GM23338 (cell line): Measurements from ENCODE around the gene BPTF. TPM values are rescaled to one million over a fixed set of nuclear protein-coding genes. Genes with fewer than 3 reads are reported as not detected.
A peak's percentile ranks its signal among the peaks of the same experiment; 100 is the strongest.
"Not testable (repeated sequence)": the region's sequence is repeated elsewhere in the genome, so short reads cannot be mapped to it uniquely, and the experiment has no call there.

Experiments
- ATAC-seq: fragments of 200-7000 bp; cut with Tn5 transposase; 3 replicates; pipeline ENCODE4 v1.9.1; 2020
- DNase-seq: peaks from one replicate; pipeline ENCODE4 v3.0.0-alpha.2; 2015; ENCODE audit warnings: low spot score
- H2AFZ ChIP-seq: fragments of 200-600 bp; sonication (generic); 2 replicates; pipeline ENCODE4 v1.8.0; 2016; ENCODE audit warnings: antibody characterized with exemption, mild to moderate bottlenecking, moderate library complexity
- H3F3A ChIP-seq: fragments of 200-600 bp; sonication (generic); replicated peaks from 2 replicates; pipeline ENCODE4 v1.8.0; 2017; ENCODE audit warnings: antibody characterized with exemption, mixed run types, low read depth
- H3K27ac ChIP-seq: fragments of 200-600 bp; sonication (generic); 2 replicates; pipeline ENCODE4 v1.6.1; 2016; ENCODE audit warnings: low read depth
- H3K27me3 ChIP-seq: fragments of 200-600 bp; sonication (generic); 2 replicates; pipeline ENCODE4 v1.8.0; 2016; ENCODE audit warnings: mild to moderate bottlenecking, mixed run types, moderate library complexity; ENCODE audit not compliant: insufficient read depth
- H3K36me3 ChIP-seq: fragments of 200-600 bp; sonication (generic); 2 replicates; pipeline ENCODE4 v1.8.0; 2016; ENCODE audit warnings: mild to moderate bottlenecking; ENCODE audit not compliant: insufficient read depth
- H3K4me1 ChIP-seq: fragments of 200-600 bp; sonication (generic); 2 replicates; pipeline ENCODE4 v1.8.0; 2016; ENCODE audit warnings: mild to moderate bottlenecking, moderate library complexity; ENCODE audit not compliant: insufficient read depth
- H3K4me2 ChIP-seq: fragments of 200-600 bp; sonication (generic); 2 replicates; pipeline ENCODE4 v1.7.1; 2017; ENCODE audit warnings: mixed run types
- H3K4me3 ChIP-seq: fragments of 200-600 bp; sonication (generic); 2 replicates; pipeline ENCODE4 v1.6.1; 2016; ENCODE audit warnings: mixed run types
- H3K79me2 ChIP-seq: fragments of 200-600 bp; sonication (generic); replicated peaks from 2 replicates; pipeline ENCODE4 v1.8.0; 2017; ENCODE audit warnings: mild to moderate bottlenecking; ENCODE audit not compliant: insufficient read depth
- H3K9me2 ChIP-seq: fragments of 200-600 bp; sonication (generic); 2 replicates; pipeline ENCODE4 v1.8.0; 2017; ENCODE audit not compliant: insufficient read depth
- H4K20me1 ChIP-seq: fragments of 200-600 bp; sonication (generic); replicated peaks from 2 replicates; pipeline ENCODE4 v1.8.0; 2017; ENCODE audit warnings: mild to moderate bottlenecking; ENCODE audit not compliant: insufficient read depth
- H3K27ac Mint-ChIP-seq: 2 replicates; pipeline ENCODE4 v1.8.0; 2020; ENCODE audit warnings: inconsistent platforms, mild to moderate bottlenecking, moderate library complexity, mixed read lengths
- H3K27me3 Mint-ChIP-seq: 3 replicates; pipeline ENCODE4 v1.8.0; 2022; ENCODE audit warnings: low read depth, mild to moderate bottlenecking, moderate library complexity, mixed read lengths, inconsistent platforms; ENCODE audit not compliant: insufficient read depth, poor library complexity
- H3K36me3 Mint-ChIP-seq: 3 replicates; pipeline ENCODE4 v1.8.0; 2021; ENCODE audit warnings: low read depth, mild to moderate bottlenecking, inconsistent platforms, moderate library complexity, mixed read lengths
- H3K4me1 Mint-ChIP-seq: 3 replicates; pipeline ENCODE4 v1.8.0; 2020; ENCODE audit warnings: mild to moderate bottlenecking, inconsistent platforms, mixed read lengths
- H3K4me3 Mint-ChIP-seq: 3 replicates; pipeline ENCODE4 v1.8.0; 2021; ENCODE audit warnings: moderate library complexity, mild to moderate bottlenecking, inconsistent platforms, mixed read lengths
- H3K9me3 Mint-ChIP-seq: 3 replicates; pipeline ENCODE4 v1.8.0; 2020; ENCODE audit warnings: moderate library complexity, mild to moderate bottlenecking, inconsistent platforms, mixed read lengths
- CREB1 ChIP-seq: fragments of 250-450 bp; sonication (Bioruptor Pico); IDR thresholded peaks from 2 replicates; pipeline ENCODE4 v1.5.0; 2020; ENCODE audit warnings: low read depth, mild to moderate bottlenecking, moderate library complexity
- EZH2phosphoT487 ChIP-seq: fragments of 200-600 bp; sonication (generic); IDR thresholded peaks from one replicate; pipeline ENCODE4 v1.8.1; 2018; ENCODE audit warnings: antibody characterized with exemption; ENCODE audit not compliant: unreplicated experiment
- JUNB ChIP-seq: IDR thresholded peaks from one replicate; pipeline ENCODE4 v1.6.1; 2016; ENCODE audit warnings: antibody characterized with exemption; ENCODE audit not compliant: unreplicated experiment
- NANOG ChIP-seq: IDR thresholded peaks from 2 replicates; pipeline ENCODE4 v1.6.1; 2016; ENCODE audit warnings: antibody characterized with exemption, borderline replicate concordance
- POLR2AphosphoS5 ChIP-seq: IDR thresholded peaks from 2 replicates; pipeline ENCODE4 v1.6.1; 2016; ENCODE audit warnings: antibody characterized with exemption, low read depth
- STAT1 ChIP-seq: IDR thresholded peaks from one replicate; pipeline ENCODE4 v1.6.1; 2016; ENCODE audit warnings: antibody characterized with exemption; ENCODE audit not compliant: unreplicated experiment
- ZNF331 ChIP-seq: fragments of 250-450 bp; sonication (Bioruptor Pico); IDR thresholded peaks from 2 replicates; pipeline ENCODE4 v1.5.0; 2020; ENCODE audit warnings: low read depth, mild to moderate bottlenecking, moderate library complexity
- polyA plus RNA-seq: library from polyadenylated mRNA; unstranded; fragments of >200 nt; fragmentation: Nextera tagmentation; extraction: Ambion mirVana; gene quantifications from 2 replicates; pipeline ENCODE4 v1.2.1, GENCODE V29; 2016
- total RNA-seq: library from RNA; depleted of rRNA; stranded (reverse); fragments of >200 nt; shearing (Covaris generic); gene quantifications from 2 replicates; pipeline ENCODE4 v1.2.3, GENCODE V29; 2014
- TF ChIP-seq, protein P1 (sequence below): IDR thresholded peaks from 2 replicates; pipeline ENCODE4 v1.6.1; 2016; ENCODE audit warnings: antibody characterized with exemption
- TF ChIP-seq, protein P2 (sequence below): fragments of 250-450 bp; sonication (Bioruptor Pico); IDR thresholded peaks from 2 replicates; pipeline ENCODE4 v1.5.0; 2020; ENCODE audit warnings: mild to moderate bottlenecking, moderate library complexity
- TF ChIP-seq, protein P3 (sequence below), 2 experiments: fragments of 200-600 bp in 1 of 2; sonication (generic) in 1 of 2; conservative IDR thresholded peaks; 2 replicates each; pipeline versions ENCODE4 v1.5.1 to v1.6.1; 2016 to 2017; ENCODE audit warnings: antibody characterized with exemption in 2 of 2, low read depth in 2 of 2, mild to moderate bottlenecking in 2 of 2, moderate library complexity in 1 of 2

Gene BPTF
- total and polyA plus RNA-seq, 2 experiments from 2014 or later, result 161 to 179 TPM

DNA sequence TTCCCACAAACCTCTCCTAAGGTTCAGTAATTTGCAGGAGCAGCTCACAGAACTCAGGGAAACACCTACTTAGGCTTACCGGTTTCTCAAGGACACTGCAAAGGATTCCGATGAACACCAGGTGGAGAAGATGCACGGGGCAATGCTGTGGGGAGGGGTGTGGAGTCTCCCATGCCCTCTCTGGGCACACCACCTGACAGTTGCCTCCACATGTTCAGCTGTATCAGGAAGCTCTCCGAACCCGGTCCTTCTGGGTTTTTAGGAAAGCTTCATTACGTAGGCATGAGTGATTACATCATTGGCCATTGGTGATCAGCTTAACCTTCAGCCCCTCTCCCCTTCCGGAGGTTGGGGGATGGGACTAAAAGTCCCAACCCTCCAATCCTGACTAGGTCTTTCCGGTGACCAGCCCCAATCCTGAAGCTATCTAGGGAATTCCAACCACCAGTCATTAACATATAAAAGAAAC is 149.3 kb downstream of the BPTF start:
- H3K27me3 Mint-ChIP-seq, result peaks cover 16% of the 10 kb centered on the region
- H3K9me3 Mint-ChIP-seq, result no peaks in the 10 kb centered on the region
- ATAC-seq (peak; percentile 97), DNase-seq (peak; percentile 97)
- Histone ChIP-seq H3K4me3 (peak overlapping the region; percentile 52), H4K20me1 (no peaks in the 10 kb centered on the region), H3K79me2 (peaks cover 21% of the 10 kb centered on the region; the same call in 1 of the 2 replicates), H3K36me3 (no peaks in the 10 kb centered on the region), H3F3A (no peaks in the 10 kb centered on the region), H3K9me2 (no peaks in the 10 kb centered on the region), H3K27ac (peak overlapping the region; percentile 92), H3K4me2 (peak overlapping the region; percentile 68), H3K27me3 (no peaks in the 10 kb centered on the region), H3K4me1 (peaks cover 14% of the 10 kb centered on the region), H2AFZ (no peak overlapping the region)
- H3K36me3 Mint-ChIP-seq, result peaks cover 41% of the 10 kb centered on the region
- TF ChIP-seq, protein P1, sequence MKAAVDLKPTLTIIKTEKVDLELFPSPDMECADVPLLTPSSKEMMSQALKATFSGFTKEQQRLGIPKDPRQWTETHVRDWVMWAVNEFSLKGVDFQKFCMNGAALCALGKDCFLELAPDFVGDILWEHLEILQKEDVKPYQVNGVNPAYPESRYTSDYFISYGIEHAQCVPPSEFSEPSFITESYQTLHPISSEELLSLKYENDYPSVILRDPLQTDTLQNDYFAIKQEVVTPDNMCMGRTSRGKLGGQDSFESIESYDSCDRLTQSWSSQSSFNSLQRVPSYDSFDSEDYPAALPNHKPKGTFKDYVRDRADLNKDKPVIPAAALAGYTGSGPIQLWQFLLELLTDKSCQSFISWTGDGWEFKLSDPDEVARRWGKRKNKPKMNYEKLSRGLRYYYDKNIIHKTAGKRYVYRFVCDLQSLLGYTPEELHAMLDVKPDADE, result peak; percentile 45; the same call in 1 of the 2 replicates
- TF ChIP-seq, protein P2, sequence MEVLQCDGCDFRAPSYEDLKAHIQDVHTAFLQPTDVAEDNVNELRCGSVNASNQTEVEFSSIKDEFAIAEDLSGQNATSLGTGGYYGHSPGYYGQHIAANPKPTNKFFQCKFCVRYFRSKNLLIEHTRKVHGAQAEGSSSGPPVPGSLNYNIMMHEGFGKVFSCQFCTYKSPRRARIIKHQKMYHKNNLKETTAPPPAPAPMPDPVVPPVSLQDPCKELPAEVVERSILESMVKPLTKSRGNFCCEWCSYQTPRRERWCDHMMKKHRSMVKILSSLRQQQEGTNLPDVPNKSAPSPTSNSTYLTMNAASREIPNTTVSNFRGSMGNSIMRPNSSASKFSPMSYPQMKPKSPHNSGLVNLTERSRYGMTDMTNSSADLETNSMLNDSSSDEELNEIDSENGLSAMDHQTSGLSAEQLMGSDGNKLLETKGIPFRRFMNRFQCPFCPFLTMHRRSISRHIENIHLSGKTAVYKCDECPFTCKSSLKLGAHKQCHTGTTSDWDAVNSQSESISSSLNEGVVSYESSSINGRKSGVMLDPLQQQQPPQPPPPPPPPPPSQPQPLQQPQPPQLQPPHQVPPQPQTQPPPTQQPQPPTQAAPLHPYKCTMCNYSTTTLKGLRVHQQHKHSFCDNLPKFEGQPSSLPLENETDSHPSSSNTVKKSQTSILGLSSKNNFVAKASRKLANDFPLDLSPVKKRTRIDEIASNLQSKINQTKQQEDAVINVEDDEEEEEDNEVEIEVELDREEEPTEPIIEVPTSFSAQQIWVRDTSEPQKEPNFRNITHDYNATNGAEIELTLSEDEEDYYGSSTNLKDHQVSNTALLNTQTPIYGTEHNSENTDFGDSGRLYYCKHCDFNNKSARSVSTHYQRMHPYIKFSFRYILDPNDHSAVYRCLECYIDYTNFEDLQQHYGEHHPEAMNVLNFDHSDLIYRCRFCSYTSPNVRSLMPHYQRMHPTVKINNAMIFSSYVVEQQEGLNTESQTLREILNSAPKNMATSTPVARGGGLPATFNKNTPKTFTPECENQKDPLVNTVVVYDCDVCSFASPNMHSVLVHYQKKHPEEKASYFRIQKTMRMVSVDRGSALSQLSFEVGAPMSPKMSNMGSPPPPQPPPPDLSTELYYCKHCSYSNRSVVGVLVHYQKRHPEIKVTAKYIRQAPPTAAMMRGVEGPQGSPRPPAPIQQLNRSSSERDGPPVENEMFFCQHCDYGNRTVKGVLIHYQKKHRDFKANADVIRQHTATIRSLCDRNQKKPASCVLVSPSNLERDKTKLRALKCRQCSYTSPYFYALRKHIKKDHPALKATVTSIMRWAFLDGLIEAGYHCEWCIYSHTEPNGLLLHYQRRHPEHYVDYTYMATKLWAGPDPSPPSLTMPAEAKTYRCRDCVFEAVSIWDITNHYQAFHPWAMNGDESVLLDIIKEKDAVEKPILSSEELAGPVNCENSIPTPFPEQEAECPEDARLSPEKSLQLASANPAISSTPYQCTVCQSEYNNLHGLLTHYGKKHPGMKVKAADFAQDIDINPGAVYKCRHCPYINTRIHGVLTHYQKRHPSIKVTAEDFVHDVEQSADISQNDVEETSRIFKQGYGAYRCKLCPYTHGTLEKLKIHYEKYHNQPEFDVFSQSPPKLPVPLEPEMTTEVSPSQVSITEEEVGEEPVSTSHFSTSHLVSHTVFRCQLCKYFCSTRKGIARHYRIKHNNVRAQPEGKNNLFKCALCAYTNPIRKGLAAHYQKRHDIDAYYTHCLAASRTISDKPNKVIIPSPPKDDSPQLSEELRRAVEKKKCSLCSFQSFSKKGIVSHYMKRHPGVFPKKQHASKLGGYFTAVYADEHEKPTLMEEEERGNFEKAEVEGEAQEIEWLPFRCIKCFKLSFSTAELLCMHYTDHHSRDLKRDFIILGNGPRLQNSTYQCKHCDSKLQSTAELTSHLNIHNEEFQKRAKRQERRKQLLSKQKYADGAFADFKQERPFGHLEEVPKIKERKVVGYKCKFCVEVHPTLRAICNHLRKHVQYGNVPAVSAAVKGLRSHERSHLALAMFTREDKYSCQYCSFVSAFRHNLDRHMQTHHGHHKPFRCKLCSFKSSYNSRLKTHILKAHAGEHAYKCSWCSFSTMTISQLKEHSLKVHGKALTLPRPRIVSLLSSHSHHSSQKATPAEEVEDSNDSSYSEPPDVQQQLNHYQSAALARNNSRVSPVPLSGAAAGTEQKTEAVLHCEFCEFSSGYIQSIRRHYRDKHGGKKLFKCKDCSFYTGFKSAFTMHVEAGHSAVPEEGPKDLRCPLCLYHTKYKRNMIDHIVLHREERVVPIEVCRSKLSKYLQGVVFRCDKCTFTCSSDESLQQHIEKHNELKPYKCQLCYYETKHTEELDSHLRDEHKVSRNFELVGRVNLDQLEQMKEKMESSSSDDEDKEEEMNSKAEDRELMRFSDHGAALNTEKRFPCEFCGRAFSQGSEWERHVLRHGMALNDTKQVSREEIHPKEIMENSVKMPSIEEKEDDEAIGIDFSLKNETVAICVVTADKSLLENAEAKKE (CRISPR knock-in tag), result no peak
- TF ChIP-seq, protein P3, sequence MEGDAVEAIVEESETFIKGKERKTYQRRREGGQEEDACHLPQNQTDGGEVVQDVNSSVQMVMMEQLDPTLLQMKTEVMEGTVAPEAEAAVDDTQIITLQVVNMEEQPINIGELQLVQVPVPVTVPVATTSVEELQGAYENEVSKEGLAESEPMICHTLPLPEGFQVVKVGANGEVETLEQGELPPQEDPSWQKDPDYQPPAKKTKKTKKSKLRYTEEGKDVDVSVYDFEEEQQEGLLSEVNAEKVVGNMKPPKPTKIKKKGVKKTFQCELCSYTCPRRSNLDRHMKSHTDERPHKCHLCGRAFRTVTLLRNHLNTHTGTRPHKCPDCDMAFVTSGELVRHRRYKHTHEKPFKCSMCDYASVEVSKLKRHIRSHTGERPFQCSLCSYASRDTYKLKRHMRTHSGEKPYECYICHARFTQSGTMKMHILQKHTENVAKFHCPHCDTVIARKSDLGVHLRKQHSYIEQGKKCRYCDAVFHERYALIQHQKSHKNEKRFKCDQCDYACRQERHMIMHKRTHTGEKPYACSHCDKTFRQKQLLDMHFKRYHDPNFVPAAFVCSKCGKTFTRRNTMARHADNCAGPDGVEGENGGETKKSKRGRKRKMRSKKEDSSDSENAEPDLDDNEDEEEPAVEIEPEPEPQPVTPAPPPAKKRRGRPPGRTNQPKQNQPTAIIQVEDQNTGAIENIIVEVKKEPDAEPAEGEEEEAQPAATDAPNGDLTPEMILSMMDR (conservative IDR thresholded peaks at IDR 0.05; ENCODE audit: low read depth in 2 of 2), result peak; percentile 8 to 16; a peak in 1 of 4 replicates
- TF ChIP-seq POLR2AphosphoS5 (peak; percentile 91), NANOG (no peak), ZNF331 (CRISPR knock-in tag) (no peak), CREB1 (CRISPR knock-in tag) (peak; percentile 94), STAT1 (no peak), EZH2phosphoT487 (no peak), JUNB (no peak)
- H3K4me3 Mint-ChIP-seq, result peak overlapping the region; percentile 90
- H3K4me1 Mint-ChIP-seq, result peaks cover 32% of the 10 kb centered on the region
- H3K27ac Mint-ChIP-seq, result peak overlapping the region; percentile 99

DNA sequence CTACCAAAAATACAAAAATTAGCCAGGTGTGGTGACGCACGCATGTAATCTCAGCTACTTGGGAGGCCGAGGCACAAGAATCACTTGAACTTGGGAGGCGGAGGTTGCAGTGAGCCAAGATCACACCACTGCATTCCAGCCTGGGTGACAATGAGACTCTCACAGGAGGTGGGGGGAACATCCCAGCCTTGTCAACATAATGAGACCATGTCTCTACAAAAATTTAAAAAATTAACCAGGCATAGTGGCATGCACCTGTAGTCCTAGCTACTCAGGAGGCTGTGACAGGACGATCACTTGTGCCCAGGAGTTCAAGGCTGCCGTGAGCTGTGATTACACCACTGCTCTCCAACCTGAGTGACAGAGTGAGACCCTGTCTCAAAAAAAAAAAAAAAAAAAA is 151.0 kb downstream of the BPTF start:
- ATAC-seq, H3K9me3 Mint-ChIP-seq, H4K20me1 ChIP-seq, H3K9me2 ChIP-seq, H3K27me3 ChIP-seq, H3F3A ChIP-seq, H3K4me3 ChIP-seq, H2AFZ ChIP-seq, H3K4me3 Mint-ChIP-seq, H3K36me3 ChIP-seq, DNase-seq: not testable (repeated sequence)
- Histone ChIP-seq H3K4me1 (peaks cover 14% of the 10 kb centered on the region), H3K79me2 (peaks cover 21% of the 10 kb centered on the region; the same call in 1 of the 2 replicates), H3K4me2 (0 out of 2 replicates have a peak overlapping the region, but pooled peaks have one; percentile 41), H3K27ac (peak overlapping the region; percentile 90)
- Mint-ChIP-seq H3K36me3 (peaks cover 34% of the 10 kb centered on the region), H3K4me1 (peaks cover 32% of the 10 kb centered on the region), H3K27ac (peak overlapping the region; percentile 99; the same call in 1 of the 2 replicates), H3K27me3 (peaks cover 16% of the 10 kb centered on the region)
